T47D (cell line): Measurements from ENCODE around the gene KCNK10.

Experiments
- DNase-seq, 2 experiments: peaks; one replicate each; pipeline versions ENCODE4 v3.0.0 to v3.0.0-alpha.2; 2011 to 2012; ENCODE audit warnings: low read depth in 1 of 2, low spot score in 1 of 2
- JUND ChIP-seq: IDR thresholded peaks from 2 replicates; pipeline ENCODE4 v1.6.1; 2012; ENCODE audit warnings: low read depth
- in situ Hi-C: cut with HindIII; loops from 2 replicates; pipeline ENCODE4 v1.10.0; 2016; ENCODE audit warnings: low sequenced_read_pairs, low pct_unique_long_range_greater_than_20kb

The KCNK10 gene

GRCh38 chr14:88305528-88306322 lies 17.3 kb downstream of the KCNK10 start:
- DNase-seq: no peak
- TF ChIP-seq JUND: no peak
- in situ Hi-C loops: no loop called here

- TF ChIP-seq JUND: no peak
- in situ Hi-C loops: no loop called here
- no peak for DNase-seq
Measured at GRCh38 chr14:88303041-88303440, 20.0 kb downstream of the KCNK10 start.

GRCh38 chr14:88301381-88301780 lies 21.7 kb downstream of the KCNK10 start:
- in situ Hi-C loops: no loop called here
- no peak for TF ChIP-seq JUND
- no peak for DNase-seq

- in situ Hi-C loops: no loop called here
- no peak for TF ChIP-seq JUND
- no peak for DNase-seq
Measured at GRCh38 chr14:88300817-88301216, 22.3 kb downstream of the KCNK10 start.

DNA sequence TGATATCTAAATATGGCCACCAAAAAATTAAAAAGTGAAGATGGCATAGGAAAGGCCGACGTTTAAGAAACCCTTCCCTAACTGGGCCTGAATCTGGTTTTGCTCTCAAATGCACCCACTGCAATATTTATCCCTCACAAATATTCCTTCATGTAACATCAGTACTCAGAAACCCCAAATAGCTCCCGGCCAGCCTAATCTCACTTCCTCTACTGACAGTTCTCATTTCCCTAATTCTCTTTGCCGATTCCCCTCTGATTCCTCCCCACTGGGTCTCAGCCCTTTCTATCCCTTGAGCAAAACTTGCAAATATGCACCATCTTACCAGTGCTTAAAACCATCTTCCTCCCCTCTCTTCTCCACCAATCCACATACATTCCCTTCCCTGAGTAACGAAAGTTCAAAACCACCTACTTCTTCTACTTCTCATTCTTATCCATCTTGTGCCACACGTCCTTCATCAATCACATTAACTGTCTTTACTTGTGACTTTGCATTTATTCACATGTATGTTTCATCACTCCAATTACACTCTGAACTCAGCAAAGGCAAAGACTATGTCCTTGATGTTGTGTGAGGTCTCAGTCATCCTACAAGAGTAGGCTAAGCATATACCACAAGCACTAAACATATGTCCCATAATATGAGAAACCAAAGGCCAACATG lies 23.1 kb downstream of the KCNK10 start:
- TF ChIP-seq JUND: no peak
- no peak for DNase-seq
- in situ Hi-C loops: no loop called here

GRCh38 chr14:88297306-88297705 lies 25.8 kb downstream of the KCNK10 start:
- in situ Hi-C loops: no loop called here
- no peak for DNase-seq

GRCh38 chr14:88296351-88296750 lies 26.7 kb downstream of the KCNK10 start:
- DNase-seq: no peak
- no peak for TF ChIP-seq JUND
- in situ Hi-C loops: no loop called here

More at GRCh38 chr14:88297306-88297705, 25.8 kb downstream of the KCNK10 start:
- TF ChIP-seq JUND: no peak

GRCh38 chr14:88289996-88290395 lies 33.1 kb downstream of the KCNK10 start:
- no peak for DNase-seq
- TF ChIP-seq JUND: no peak
- in situ Hi-C loops: no loop called here

GRCh38 chr14:88289234-88289633 lies 33.8 kb downstream of the KCNK10 start:
- in situ Hi-C loops: no loop called here
- no peak for DNase-seq

GRCh38 chr14:88286309-88286708 lies 36.8 kb downstream of the KCNK10 start:
- no peak for DNase-seq
- TF ChIP-seq JUND: no peak
- in situ Hi-C loops: no loop called here

More at GRCh38 chr14:88289234-88289633, 33.8 kb downstream of the KCNK10 start:
- no peak for TF ChIP-seq JUND

DNA sequence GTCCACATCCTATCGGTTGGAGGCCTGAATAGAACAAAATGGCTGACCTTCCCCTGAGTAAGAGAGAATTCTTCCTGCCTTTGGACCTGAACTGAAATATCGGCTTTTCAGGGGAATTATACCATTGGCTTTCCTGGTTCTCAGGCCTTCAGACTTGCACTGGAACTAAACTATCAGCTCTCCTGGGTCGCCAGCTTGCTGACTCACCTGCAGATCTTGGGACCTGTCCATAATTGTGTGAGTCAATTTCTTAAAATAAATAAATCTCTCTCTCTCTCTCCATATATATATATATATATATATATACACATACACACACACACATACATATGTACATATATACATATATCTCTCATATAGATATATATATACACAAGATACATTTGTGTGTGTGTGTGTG lies 41.6 kb downstream of the KCNK10 start:
- DNase-seq: no peak
- in situ Hi-C loops: no loop called here
- TF ChIP-seq JUND: no peak

DNA sequence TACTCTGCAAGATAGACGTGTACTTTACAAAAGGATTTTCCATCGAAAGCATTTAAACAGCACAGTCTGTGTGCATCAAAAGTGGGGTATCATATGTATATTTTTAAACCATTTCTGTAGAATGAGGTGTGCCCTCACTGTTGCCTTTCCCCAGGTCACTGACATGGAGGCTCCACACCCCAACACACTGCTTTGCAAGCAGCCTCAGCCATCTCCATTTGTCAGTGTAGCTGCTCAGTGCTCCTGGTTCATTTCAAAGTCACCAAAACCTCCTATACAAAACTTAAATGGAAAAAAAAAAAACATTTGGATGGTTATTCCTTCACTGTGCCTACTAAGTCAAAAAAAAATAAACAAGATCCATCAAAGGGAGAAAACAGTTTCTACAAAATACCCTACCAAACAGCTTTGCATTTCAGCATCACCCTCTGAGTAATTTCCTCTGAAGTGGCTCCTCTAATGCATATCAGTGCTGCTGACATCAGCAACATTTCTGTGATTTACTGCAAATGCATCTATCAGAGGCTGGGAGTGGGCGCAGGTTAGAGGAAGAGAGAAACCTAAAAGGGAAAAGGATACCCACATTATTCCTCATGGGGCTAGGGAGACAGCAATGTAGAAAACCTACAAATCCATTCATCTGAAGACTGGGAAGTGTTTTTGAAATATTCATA lies 46.0 kb downstream of the KCNK10 start:
- no peak for TF ChIP-seq JUND
- in situ Hi-C loops: no loop called here
- DNase-seq: no peak
